NK-92 treated with Interleukin-12 subunit alpha and Interleukin-12 subunit beta, amount 100 ng/mL, for 24 hours (cell line): ENCODE data around the gene GRAP.
"Not testable (repeated sequence)": the region's sequence is repeated elsewhere in the genome, so short reads cannot be mapped to it uniquely, and the experiment has no call there.

Experiments used
- DNase-seq: peaks from one replicate; lab custom pipeline; 2025; lab: John Stamatoyannopoulos, UW

GRAP gene

DNA sequence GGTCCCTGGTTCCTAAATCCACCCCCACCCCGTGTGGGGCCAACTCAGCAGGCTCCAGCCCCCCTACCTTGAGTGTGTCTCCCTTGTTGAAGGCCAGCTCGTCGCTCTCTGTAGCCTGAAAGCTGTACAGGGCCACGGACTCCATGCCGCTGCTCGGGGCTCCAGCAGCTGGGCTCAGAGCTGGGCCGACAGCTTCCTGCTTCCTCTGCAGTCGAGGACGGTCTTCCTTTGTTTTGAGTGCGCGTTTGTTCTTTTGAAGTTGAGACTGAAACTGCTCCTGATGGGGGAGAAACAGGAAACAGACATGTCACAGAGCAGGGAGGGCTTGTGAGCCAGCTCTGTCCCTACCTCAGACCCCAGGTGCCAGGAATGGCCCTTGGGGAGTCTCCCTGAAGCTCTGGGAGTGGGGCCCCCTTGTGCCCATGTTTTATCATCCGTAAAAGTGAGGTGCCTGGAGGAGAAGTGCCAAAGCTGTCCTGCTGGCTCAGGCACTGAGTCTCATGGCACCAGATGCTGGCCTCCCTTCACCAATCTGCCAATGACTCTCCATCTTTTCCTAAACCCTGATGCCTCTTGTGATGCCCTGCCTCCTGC lies at the start of gene GRAP:
Gene GRAP, minus strand, starts transcription at position 176 of the 594 bp plus-strand sequence. Its CDS starts 31 bp downstream, at position 145.
- DNase-seq = not testable (repeated sequence)

DNA sequence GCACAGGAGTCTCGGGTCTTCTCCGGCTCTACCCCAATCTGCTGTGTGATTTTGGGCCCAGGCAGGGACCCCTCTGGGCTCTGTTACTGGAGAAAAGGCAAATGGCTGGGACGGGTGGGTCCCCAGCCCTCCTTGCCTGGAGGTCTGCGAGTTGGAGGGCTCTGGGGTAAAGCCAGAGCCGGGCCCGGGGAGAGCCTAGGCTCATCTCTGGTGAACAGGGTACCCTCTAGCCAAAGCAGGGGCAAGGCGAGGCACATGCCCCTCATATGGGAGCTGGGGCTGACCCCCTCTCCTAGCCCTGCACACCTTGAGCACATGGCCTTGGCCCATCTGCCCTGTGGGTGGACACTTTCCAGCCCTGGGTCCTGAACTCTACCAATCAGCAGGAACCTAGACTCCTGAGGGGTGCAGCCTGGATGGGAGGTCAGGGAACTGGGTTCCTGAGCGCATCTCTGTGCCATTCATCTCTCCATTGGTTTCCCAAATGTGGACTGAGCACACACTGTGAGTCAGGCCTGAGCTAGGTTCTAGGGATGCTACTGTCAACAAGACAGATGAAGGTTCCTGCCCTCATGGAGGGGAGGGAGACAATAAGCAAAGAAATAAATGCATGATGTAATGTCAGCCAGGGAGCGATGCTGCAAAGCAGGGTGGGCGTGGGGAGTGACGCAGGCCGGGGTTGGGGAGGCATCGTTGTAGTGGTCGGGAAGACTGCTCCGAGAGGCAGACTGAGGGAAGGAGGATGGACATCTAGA lies 47.1 kb upstream of the GRAP start:
- not testable (repeated sequence) for DNase-seq

GRCh38 chr17:19092737-19093683 lies 46.3 kb upstream of the GRAP start:
- DNase-seq = not testable (repeated sequence)

DNA sequence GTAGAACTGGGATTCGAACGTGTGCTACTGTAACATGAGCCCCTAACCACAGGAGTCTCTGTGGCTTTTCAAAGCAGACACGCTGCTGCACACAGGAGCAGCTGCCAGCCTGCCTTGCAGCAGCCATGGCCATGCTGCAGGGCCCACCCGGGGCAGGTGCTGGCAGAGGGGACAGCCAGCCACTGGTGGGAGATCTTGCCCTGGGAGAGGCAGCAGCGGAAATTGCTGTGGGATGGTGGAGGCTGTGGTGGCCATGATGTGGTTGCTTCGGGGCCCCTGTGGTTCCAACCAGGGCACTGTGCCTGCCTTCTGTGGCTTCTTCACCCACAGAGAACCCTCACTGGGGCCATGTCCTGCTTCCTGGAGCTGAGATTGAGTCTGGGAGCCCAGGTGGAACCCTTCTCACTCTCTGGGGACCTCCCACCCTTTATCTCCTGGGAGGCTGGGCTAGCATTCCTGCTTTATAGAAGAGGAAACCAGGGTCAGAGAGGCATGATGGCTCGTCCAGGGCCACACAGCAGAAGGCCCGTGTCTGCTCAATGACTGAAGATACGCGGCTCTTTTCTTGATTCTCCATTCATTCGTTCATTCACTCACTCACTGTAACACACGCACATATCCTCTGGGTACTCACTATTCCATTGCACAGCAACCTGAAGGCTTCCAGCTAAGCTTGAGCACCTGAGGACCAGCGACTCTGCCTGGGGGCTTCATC lies 43.5 kb upstream of the GRAP start:
- DNase-seq = not testable (repeated sequence)

- DNase-seq = not testable (repeated sequence)
Observed at GRCh38 chr17:19088804-19089685, 42.3 kb upstream of the GRAP start.

- DNase-seq = not testable (repeated sequence)
Observed at GRCh38 chr17:19077386-19077785, 30.6 kb upstream of the GRAP start.

DNA sequence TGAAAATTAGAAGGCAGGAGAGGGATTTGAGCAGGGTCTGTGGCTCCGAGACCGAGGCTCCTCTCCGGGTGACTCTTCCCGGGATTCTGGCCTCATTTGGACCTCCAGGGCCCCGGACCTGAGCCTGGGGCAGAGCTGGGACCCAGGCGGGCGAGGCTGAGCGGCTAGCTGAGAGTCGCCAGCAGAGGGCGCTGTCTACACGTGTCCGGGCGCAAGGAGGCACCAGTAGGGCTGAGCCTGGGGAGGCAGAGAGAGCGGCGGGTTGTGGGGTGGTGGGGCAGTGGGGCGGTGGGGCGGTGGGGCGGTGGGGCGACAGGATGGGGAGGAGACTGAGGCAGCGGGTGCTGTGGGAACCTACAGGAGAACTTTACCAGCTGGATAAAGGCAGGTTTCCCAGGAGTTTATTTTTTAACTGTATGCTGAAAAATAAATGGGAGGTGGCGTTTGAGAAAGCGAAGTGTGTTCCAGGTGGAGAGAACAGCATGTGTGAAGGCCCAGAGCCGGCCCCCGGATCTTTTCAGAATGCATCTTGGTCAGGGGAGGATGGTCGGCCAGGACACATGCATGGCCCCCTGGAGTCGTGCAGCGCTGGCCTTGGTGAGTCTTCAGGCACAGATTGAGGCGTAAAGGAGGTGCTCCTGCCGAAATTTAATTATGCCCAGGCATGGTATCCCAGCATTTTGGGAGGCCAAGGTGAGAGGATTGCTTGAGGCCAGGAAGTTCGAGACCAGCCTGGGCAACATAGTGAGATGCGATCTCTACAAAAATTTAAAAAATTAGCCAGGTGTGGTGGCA lies 29.8 kb upstream of the GRAP start:
- not testable (repeated sequence) for DNase-seq

DNA sequence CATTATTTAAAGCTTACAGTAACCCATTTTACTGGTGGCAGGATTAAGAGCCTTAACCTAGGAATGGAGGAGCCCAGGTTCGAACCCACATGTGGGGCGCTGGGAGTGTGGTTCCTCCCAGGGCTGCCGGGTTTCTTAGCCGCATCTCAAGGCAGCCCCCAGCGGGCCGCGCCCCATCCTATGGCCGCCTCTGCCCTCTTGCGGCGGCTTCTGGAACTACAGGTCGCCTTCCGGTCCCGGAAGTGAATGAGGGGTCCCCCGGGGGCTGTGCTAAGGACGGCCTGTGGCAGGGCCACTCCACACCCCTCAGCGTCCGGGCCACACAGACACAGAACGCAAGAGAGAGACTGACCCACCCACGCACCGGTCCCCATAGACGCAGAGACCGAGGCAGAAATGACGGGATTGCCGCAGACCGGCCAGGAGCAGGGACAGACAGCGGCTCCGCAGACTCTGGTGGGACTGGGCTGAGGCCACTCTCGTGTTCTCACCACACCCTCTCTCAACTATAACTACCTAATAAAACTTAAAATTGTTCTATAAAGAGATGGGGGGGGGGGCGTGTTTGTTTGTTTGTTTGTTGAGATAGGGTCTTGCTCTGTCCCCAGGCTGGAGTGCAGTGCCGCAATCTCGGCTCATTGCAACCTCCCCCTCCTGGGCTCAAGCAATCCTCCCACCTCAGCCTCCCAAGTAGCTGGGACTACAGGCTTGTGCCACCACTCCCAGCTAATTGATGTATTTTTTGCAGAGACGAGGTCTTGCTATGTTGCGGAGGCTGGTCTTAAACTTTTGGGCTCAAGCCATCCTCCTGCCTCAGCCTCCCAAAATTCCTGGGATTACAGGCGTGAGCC lies 23.8 kb upstream of the GRAP start:
- not testable (repeated sequence) for DNase-seq

GRCh38 chr17:19064378-19064777 lies 17.6 kb upstream of the GRAP start:
- DNase-seq = not testable (repeated sequence)

- DNase-seq = not testable (repeated sequence)
Observed at GRCh38 chr17:19063326-19063956, 16.7 kb upstream of the GRAP start.

DNA sequence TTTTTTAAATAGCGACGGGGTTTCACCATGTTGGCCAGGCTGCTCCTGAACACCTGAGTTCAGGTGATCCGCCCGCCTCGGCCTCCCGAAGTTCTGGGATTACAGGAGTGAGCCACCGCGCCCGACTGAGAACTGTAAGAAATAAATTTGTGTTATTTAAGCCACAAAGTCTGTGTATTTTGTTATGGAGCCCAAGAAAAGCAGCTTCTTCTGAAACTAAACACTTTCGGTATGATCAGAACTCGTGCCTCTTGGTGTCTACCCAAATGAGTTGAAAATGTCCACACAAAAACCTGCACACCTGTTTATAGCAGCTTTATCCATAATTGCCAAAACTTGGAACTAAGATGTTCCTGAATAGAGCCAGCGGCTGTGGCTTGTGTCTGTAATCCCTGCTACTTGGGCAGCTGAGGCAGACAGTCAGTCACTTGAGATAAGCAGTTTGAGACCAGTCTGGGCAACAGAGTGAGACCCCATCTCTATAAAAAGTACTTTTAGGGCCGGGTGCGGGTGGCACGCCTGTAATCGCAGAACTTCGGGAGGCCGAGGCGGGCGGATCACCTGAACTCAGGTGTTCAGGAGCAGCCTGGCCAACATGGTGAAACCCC lies 16.1 kb upstream of the GRAP start:
- DNase-seq = not testable (repeated sequence)

GRCh38 chr17:19062009-19062717 lies 15.4 kb upstream of the GRAP start:
- DNase-seq = not testable (repeated sequence)

DNA sequence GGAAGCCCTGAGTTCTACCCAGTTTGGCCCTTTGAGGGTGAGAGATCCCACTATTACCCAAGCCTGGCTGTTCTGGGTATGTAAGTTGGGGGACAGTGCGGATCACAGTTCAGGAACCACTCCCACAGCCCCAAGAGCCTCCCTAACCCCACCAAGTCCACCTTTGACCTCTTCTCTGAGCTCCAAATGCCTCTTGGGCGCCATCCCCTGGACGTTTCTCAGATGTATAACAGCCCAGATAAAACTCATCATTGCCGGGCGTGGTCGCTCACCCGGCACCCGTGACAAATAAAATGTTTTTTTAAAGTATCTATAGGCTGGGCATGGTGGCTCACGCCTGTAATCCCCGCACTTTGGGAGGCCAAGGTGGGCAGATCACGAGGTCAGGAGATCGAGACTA lies 8.7 kb upstream of the GRAP start:
- not testable (repeated sequence) for DNase-seq

DNA sequence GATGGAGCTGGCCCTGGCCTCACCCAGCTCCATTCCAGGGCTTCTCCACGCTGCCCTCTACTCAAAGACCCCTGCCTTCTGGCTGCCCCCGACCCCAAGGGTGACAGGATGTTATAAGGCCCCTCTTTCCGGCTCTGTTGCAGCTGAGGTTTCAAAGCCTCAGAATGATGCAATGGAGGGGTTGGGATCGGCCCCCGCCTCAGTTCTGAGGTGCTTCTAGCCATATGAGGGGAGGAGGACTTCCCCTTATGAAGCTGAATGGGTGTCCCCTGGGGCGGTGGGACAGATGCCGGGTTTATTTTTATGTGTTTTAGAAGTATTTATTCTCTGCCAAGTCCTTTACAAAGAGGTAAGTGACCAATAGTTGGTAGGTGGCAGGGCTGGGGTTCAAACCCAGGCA lies 2.1 kb upstream of the GRAP start:
- not testable (repeated sequence) for DNase-seq

DNA sequence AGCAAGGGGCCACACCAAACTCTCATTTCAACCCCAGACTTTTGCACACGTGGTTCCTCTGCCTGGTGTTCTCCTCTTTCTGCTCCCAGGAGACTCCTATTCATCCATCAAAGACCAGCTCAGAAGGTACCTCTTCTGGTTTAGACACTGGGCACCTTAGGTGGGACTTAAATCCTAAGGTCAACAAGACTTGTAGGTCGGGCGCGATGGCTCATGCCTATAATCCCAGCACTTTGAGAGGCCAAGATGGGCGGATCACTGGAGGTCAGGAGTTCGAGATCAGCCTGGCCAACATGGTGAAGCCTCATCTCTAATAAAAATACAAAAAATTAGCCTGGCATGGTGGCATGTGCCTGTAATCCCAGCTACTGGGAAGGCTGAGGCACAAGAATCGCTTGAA lies 753 bp upstream of the GRAP start:
- not testable (repeated sequence) for DNase-seq

DNA sequence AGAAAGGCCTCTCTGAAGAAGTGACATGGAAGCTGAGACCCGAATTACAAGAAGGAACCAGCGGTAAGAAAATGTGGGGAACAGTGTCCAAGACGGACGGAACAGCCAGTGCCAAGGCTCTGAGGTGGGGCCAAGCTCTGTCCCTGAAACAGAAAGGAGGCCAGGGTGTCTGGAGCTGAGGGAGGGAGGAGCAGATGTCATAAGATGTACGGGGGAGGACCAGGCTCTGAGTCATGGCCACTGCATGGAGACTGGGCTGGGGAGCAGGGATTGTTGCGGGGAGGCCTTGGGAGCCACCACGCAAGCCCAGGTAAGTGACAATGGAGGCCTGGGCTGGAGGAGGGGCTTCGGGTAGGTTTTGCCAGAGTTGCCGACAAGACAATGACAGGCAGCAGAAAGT lies 2.1 kb downstream of the GRAP start:
- not testable (repeated sequence) for DNase-seq

GRCh38 chr17:19043032-19043431 lies 3.7 kb downstream of the GRAP start:
- not testable (repeated sequence) for DNase-seq
